Cardiac muscle cell (in vitro differentiated cells and primary cell): ENCODE measurements around the gene CDK13. TPM values are rescaled to one million over a fixed set of nuclear protein-coding genes. Genes with fewer than 3 reads are reported as not detected.
"Not testable (repeated sequence)": the region's sequence is repeated elsewhere in the genome, so short reads cannot be mapped to it uniquely, and the experiment has no call there.

ENCODE experiments used
- DNase-seq, 2 donors: peaks; one replicate each; pipeline versions ENCODE4 v3.0.0 to v3.0.0-alpha.2; 2010 to 2017; ENCODE audit warnings: low read depth in 1 of 2, low spot score in 1 of 2
- H3K27ac ChIP-seq: fragments of 200-600 bp; sonication (generic); 2 replicates; pipeline ENCODE4 v1.5.1; 2016
- H3K27me3 ChIP-seq: fragments of 200-600 bp; sonication (generic); 2 replicates; pipeline ENCODE4 v1.6.0; 2016; ENCODE audit warnings: control low read depth
- H3K36me3 ChIP-seq: fragments of 200-600 bp; sonication (generic); 2 replicates; pipeline ENCODE4 v1.5.1; 2016; ENCODE audit warnings: control low read depth
- H3K4me1 ChIP-seq: fragments of 200-600 bp; sonication (generic); 2 replicates; pipeline ENCODE4 v1.8.1; 2017; ENCODE audit warnings: low read depth, mild to moderate bottlenecking, mixed run types
- H3K4me3 ChIP-seq: fragments of 200-600 bp; sonication (generic); 2 replicates; pipeline ENCODE4 v1.5.1; 2016; ENCODE audit warnings: mild to moderate bottlenecking
- H3K9me3 ChIP-seq: fragments of 200-600 bp; sonication (generic); 2 replicates; pipeline ENCODE4 v1.5.1; 2017; ENCODE audit warnings: low read depth, mild to moderate bottlenecking, control low read depth
- polyA plus RNA-seq: library from polyadenylated mRNA; unstranded; fragments of >200 nt; fragmentation: Nextera tagmentation; extraction: Ambion mirVana; gene quantifications from 2 replicates; pipeline ENCODE4 v1.2.1, GENCODE V29; 2016
- total RNA-seq: library from RNA; depleted of rRNA; stranded (reverse); fragments of >200 nt; gene quantifications from 2 replicates; pipeline ENCODE4 v1.2.3, GENCODE V29; 2016
- TF ChIP-seq, protein P1 (sequence below): IDR thresholded peaks from 2 replicates; pipeline ENCODE4 v1.5.1; 2012; ENCODE audit warnings: low read depth, mild to moderate bottlenecking, low read length

Gene CDK13
- total and polyA plus RNA-seq, 2 experiments from 2014 or later: 30.5 to 76.5 TPM

DNA sequence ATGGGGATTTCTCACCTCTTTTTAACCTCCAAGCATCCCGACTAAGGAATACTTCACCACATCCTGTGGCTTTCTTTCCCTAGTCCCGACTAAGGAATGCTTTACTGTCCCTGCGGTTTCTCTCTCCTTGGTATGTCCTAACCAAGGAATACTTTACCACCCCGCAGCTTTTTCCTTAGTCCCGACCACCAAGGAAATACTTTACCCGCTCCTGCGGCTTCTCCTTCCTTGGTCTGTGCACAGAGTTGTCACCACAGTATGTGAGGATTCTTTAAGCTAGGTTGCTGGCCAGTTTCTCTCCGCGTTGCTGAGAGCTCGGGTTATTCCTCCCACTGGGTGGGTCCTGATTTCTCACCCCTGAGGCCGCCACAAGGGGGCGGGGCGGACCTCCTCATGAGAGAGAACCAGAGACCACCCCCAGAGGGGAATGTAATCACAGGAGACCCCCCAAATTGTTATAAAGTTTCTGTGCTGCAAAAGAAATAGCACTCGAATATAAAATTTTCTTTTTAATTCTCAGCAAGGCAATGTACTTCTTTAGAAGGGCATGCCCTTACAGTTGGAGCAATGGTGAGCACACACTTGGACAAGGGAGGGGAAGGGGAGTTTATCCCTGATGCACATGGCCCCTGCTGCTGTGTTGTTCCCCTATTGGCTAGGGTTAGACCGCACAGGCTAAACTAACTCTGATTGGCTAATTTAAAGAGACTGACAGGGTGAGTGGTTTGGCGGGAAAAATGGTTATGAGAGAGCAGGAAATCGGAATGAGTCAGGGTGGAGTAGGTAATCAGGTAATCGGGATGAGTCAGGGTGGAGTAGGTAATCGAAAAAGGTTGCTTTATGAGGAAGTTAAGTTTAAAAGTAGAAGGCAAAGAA is 197.6 kb downstream of the CDK13 start:
- peak in 1 of 2 donors; percentile 4 for DNase-seq

DNA sequence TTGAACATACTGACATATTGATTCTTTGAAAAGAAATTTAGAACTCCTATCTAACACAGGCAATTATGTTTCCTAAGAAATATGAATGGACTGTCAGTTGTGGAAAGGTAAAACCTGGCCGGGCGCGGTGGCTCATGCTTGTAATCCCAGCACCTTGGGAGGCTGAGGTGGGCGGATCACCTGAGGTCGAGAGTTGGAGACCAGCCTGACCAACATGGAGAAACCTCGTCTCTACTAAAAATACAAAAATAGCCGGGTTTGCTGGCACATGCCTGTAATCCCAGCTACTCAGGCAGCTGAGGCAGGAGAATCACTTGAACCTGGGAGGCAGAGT is 198.2 kb downstream of the CDK13 start:
- not testable (repeated sequence) for H3K4me1 ChIP-seq, H3K36me3 ChIP-seq, DNase-seq, H3K9me3 ChIP-seq, H3K27me3 ChIP-seq, H3K27ac ChIP-seq, H3K4me3 ChIP-seq

More for the DNA sequence above, 197.6 kb downstream of the CDK13 start:
- TF ChIP-seq, protein P1, sequence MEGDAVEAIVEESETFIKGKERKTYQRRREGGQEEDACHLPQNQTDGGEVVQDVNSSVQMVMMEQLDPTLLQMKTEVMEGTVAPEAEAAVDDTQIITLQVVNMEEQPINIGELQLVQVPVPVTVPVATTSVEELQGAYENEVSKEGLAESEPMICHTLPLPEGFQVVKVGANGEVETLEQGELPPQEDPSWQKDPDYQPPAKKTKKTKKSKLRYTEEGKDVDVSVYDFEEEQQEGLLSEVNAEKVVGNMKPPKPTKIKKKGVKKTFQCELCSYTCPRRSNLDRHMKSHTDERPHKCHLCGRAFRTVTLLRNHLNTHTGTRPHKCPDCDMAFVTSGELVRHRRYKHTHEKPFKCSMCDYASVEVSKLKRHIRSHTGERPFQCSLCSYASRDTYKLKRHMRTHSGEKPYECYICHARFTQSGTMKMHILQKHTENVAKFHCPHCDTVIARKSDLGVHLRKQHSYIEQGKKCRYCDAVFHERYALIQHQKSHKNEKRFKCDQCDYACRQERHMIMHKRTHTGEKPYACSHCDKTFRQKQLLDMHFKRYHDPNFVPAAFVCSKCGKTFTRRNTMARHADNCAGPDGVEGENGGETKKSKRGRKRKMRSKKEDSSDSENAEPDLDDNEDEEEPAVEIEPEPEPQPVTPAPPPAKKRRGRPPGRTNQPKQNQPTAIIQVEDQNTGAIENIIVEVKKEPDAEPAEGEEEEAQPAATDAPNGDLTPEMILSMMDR: no peak
- Histone ChIP-seq H3K9me3 (no peaks in the 10 kb centered on the region), H3K27me3 (no peaks in the 10 kb centered on the region), H3K36me3 (no peaks in the 10 kb centered on the region), H3K4me1 (no peaks in the 10 kb centered on the region), H3K4me3 (no peak overlapping the region), H3K27ac (no peak overlapping the region)

DNA sequence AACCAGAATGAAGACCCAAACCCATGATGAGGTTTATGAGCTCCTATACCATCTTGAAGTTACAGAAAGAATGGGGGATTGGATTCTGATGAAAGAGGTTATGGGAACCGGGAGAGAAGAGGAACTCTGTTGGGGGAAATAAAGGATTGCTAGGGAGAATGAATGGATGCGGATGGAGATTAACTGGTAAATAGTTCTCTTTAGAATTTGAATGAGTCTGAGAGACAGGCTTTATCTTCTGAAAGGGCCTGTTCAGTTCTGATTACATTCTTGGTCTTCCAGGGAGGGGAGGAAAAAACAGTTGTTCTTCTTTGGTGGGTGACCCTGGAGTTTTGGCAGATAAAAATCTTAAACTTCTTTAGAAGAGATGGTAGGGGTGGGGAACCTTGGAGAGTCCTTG is 198.6 kb downstream of the CDK13 start:
- H3K27me3 ChIP-seq: no peaks in the 10 kb centered on the region
- H3K9me3 ChIP-seq: no peaks in the 10 kb centered on the region
- H3K4me3 ChIP-seq: no peak overlapping the region
- no peaks in the 10 kb centered on the region for H3K36me3 ChIP-seq
- no peaks in the 10 kb centered on the region for H3K4me1 ChIP-seq
- no peak overlapping the region for H3K27ac ChIP-seq
- TF ChIP-seq, protein P1: no peak
- DNase-seq: no peak

Other genes with a start within 250 kb of the CDK13 start
- gene MPLKIP, start 184.4 kb downstream of the CDK13 start, total RNA-seq: 79.9 and 84.7 TPM in 2 replicates
- 79.5 and 88.4 TPM in 2 replicates for gene MPLKIP, start 184.4 kb downstream of the CDK13 start, polyA plus RNA-seq
- 13.5 and 21.4 TPM in 2 replicates for gene SUGCT, start 184.7 kb downstream of the CDK13 start, total RNA-seq
- 57.8 and 101 TPM in 2 replicates for gene SUGCT, start 184.7 kb downstream of the CDK13 start, polyA plus RNA-seq